HL-60 (cell line): ENCODE measurements around the gene SIX5.

Experiments used
- CTCF ChIP-seq: IDR thresholded peaks from one replicate; pipeline ENCODE4 v1.5.1; 2011; ENCODE audit warnings: low read length, control low read depth, inconsistent platforms; ENCODE audit not compliant: insufficient read depth
- GABPA ChIP-seq: IDR thresholded peaks from 2 replicates; pipeline ENCODE4 v1.6.1; 2012; ENCODE audit warnings: low read depth
- POLR2AphosphoS5 ChIP-seq: IDR thresholded peaks from 2 replicates; pipeline ENCODE4 v1.6.1; 2012; ENCODE audit warnings: low read depth
- REST ChIP-seq: IDR thresholded peaks from 2 replicates; pipeline ENCODE4 v1.6.1; 2012; ENCODE audit warnings: low read depth; ENCODE audit not compliant: insufficient replicate concordance

- TF ChIP-seq CTCF: no peak
- TF ChIP-seq GABPA: no peak
- TF ChIP-seq REST: no peak
- TF ChIP-seq POLR2AphosphoS5: no peak
Observed at GRCh38 chr19:45793876-45794275, 24.8 kb upstream of the SIX5 start.
